Progenitor cell of endocrine pancreas (in vitro differentiated cells): ENCODE data around the gene ZIC4. TPM values are rescaled to one million over a fixed set of nuclear protein-coding genes. Genes with fewer than 3 reads are reported as not detected.

Experiments used
- DNase-seq: peaks from one replicate; pipeline ENCODE4 v3.0.0; 2021; ENCODE audit warnings: low spot score; ENCODE audit not compliant: unreplicated experiment
- H3K27ac Mint-ChIP-seq: 2 replicates; pipeline ENCODE4 v1.8.0; 2021; ENCODE audit warnings: mild to moderate bottlenecking, moderate library complexity, mixed read lengths
- H3K27me3 Mint-ChIP-seq: 2 replicates; pipeline ENCODE4 v1.8.0; 2021; ENCODE audit warnings: mixed read lengths
- H3K36me3 Mint-ChIP-seq: 2 replicates; pipeline ENCODE4 v1.8.0; 2022; ENCODE audit warnings: mixed read lengths; ENCODE audit not compliant: insufficient read depth
- H3K4me1 Mint-ChIP-seq: 2 replicates; pipeline ENCODE4 v1.8.0; 2021; ENCODE audit warnings: low read depth, mixed read lengths
- H3K4me3 Mint-ChIP-seq: 2 replicates; pipeline ENCODE4 v1.8.0; 2021; ENCODE audit warnings: low read depth, mild to moderate bottlenecking, moderate library complexity, mixed read lengths
- H3K9me3 Mint-ChIP-seq: 2 replicates; pipeline ENCODE4 v1.8.0; 2021; ENCODE audit warnings: low read depth, mixed read lengths
- total RNA-seq: library from RNA; stranded (reverse); gene quantifications from 2 replicates; pipeline ENCODE4 v1.2.1, GENCODE V29; 2021
- TF ChIP-seq, protein P1 (sequence below): fragments of 200-600 bp; sonication (generic); IDR thresholded peaks from one replicate; pipeline ENCODE4 v1.5.0; 2021; ENCODE audit warnings: antibody characterized with exemption, mild to moderate bottlenecking; ENCODE audit not compliant: unreplicated experiment

Gene ZIC4
- total RNA-seq, 1 donor from 2014 or later = not detected

DNA sequence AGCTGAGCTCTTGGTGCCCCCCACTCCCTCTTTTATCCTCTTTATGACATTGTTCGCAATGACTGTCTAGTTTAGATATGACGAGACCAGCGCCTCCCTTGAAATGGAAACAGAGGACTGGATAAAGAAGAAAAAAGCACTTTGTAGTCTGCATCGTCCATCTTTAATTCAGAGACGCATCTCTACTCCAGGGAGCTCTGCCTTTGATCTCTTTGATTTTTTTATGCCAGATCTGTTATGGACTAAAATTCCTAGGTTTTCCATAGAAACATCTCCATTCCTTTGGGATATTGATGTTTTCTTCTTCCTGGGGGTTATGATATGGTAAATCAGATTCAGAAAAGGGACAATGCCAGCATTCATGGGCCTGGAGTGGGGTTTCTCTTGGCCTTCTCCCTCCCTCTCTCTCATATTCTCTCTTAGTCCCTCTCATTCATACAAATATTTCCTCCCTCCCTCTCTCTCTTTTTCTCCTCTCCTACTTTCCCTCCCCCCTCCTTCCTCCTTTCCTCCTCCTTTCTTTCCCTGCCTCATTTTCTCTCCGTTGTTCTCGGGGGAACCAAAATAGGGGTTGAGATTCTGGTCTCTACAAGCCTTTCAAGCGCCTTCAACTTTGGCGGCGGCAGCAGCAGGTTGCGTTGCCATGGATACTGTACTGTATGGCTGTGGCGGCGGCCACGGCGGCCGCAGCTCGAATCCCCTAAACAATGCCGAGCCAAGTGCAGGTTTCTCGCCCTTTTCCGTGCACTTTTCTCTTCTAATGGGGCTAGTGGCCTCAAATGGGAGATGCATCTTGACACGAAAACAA is 45.5 kb downstream of the ZIC4 start:
- Mint-ChIP-seq H3K27ac (no peak overlapping the region), H3K4me3 (no peak overlapping the region), H3K4me1 (no peaks in the 10 kb centered on the region), H3K9me3 (no peaks in the 10 kb centered on the region), H3K27me3 (peaks cover 99% of the 10 kb centered on the region), H3K36me3 (no peaks in the 10 kb centered on the region)
- TF ChIP-seq, protein P1, sequence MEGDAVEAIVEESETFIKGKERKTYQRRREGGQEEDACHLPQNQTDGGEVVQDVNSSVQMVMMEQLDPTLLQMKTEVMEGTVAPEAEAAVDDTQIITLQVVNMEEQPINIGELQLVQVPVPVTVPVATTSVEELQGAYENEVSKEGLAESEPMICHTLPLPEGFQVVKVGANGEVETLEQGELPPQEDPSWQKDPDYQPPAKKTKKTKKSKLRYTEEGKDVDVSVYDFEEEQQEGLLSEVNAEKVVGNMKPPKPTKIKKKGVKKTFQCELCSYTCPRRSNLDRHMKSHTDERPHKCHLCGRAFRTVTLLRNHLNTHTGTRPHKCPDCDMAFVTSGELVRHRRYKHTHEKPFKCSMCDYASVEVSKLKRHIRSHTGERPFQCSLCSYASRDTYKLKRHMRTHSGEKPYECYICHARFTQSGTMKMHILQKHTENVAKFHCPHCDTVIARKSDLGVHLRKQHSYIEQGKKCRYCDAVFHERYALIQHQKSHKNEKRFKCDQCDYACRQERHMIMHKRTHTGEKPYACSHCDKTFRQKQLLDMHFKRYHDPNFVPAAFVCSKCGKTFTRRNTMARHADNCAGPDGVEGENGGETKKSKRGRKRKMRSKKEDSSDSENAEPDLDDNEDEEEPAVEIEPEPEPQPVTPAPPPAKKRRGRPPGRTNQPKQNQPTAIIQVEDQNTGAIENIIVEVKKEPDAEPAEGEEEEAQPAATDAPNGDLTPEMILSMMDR = no peak
- DNase-seq = no peak

DNA sequence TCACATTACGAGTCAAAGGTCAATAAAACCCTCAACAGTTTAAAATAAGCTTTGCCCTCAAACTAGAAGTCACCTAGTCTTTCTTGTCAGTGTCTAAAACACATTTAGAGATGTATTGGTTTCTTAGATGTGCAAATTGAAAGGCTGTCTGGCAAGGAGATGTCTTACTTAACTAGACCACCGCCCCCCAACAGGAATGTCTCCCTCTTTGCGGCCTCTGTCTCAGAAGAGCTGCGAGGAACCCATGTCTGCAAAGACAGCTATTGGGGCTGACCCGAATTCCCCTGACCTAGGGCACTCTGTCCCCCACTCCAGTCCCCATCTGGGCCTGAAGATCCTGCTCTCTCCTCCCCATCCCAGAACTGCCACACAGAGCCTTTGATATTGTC is 46.3 kb downstream of the ZIC4 start:
- Mint-ChIP-seq H3K4me1 (no peaks in the 10 kb centered on the region), H3K27me3 (peaks cover 97% of the 10 kb centered on the region), H3K36me3 (no peaks in the 10 kb centered on the region), H3K27ac (no peak overlapping the region), H3K4me3 (no peak overlapping the region), H3K9me3 (no peaks in the 10 kb centered on the region)
- TF ChIP-seq, protein P1 = no peak
- DNase-seq = no peak

DNA sequence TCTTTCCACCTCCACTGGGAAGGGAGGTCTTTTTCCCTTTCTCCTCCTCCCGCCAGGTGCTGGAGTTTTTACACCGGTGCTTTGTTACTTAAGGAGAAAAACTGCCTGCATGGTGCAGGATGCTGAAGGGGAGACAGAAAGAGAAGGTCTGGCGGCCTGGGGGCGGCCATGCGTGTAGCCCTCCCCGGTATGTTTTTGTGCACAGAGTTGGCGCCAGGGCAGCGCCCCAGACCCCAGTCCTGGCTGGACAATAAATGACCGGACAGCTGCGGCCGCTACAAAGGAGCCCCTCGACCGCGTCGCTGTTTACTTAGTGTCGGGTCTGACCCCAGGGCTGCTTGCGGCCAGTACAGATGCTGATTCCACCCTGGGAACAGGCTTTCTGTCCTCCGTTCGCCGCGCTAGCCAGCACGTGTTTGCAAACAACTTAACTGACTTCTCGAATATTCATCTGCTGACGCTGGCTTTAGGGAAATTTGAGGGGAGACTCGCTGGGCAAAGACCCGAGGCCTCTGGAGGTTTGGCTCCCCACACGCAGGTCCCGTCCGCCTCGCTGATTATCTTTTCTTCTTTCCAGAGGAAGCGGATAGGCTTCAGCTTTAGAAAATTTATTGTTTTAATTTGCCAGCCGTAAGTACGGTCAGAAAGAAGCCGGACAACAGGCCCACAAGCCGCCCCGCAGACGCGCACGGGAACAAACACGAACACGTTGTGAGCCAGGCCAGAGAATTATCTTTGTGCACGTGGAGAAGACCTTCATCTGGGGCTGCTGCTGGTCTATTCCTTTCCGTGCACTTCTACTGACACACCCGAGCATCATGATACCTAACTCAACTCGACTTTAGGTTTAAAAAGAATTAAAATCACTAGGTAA is 46.9 kb downstream of the ZIC4 start:
- Mint-ChIP-seq H3K4me1 (no peaks in the 10 kb centered on the region), H3K9me3 (no peaks in the 10 kb centered on the region), H3K4me3 (no peak overlapping the region), H3K36me3 (no peaks in the 10 kb centered on the region), H3K27ac (no peak overlapping the region), H3K27me3 (peaks cover 97% of the 10 kb centered on the region)
- TF ChIP-seq, protein P1 = no peak
- no peak for DNase-seq

DNA sequence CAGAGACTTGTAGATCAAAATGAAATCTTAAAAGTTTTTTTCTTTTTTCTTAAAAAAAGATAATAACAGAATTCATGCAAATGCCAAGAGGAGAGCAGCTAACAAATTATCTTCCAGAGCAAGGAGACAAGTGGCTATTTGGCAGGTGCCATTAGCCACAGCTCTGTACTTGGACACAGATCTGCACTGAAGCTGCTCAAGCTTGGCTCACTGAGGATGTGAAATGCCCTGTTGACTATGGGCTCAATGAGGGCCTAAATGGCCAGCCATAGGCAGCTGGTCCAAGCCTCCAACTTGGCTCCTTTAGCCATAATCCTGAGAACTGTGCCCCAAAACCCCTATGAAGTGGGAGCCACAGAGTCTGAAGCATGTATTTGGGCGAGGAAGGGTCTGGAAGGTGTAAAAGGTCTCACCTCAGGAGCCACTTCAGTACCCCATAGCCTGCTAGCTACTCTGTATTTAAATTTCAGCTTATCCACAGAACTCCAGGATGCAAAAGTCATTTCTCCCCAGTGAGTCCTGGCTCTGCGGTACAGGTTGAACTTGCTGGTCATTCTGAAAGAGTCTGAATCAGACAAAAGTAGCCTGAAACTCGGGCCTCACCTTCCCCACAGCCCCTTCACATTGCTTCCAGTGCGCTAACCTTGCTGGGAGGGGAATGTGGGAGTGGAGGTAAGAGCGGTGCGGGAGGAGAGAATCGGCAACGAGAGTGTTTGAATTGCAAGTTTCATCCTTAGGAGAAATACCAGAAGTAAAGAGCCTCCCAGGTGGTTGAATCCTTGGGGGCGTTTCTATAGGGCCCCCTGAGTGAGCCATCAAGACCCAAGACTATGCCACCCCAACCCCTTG is 48.0 kb downstream of the ZIC4 start:
- Mint-ChIP-seq H3K9me3 (no peaks in the 10 kb centered on the region), H3K27me3 (peaks cover 97% of the 10 kb centered on the region), H3K4me1 (no peaks in the 10 kb centered on the region), H3K27ac (no peak overlapping the region), H3K4me3 (no peak overlapping the region), H3K36me3 (no peaks in the 10 kb centered on the region)
- TF ChIP-seq, protein P1 = no peak
- DNase-seq = no peak
